HCT116 (cell line): ENCODE measurements around the gene FAM110D. TPM values are rescaled to one million over a fixed set of nuclear protein-coding genes. Genes with fewer than 3 reads are reported as not detected.

Source experiments
- ATAC-seq: fragments of 200-7000 bp; cut with Tn5 transposase; 2 replicates; pipeline ENCODE4 v1.9.1; 2020; ENCODE audit warnings: mild to moderate bottlenecking, moderate library complexity
- BruUV-seq: library from RNA; stranded (reverse); fragments of 400-500 nt; replicated peaks from 2 replicates; lab custom pipeline; 2021; lab: Mats Ljungman, UMichigan
- CTCF ChIA-PET: fragments of 300-600 bp; sonication (Branson Sonifier 250); formaldehyde crosslinking; loops from one replicate; lab custom pipeline; 2021; ENCODE audit warnings: antibody characterized with exemption; lab: Charles Lee
- POLR2A ChIA-PET: fragments of 300-600, 350-600 bp; sonication (Branson Sonifier 250); formaldehyde crosslinking; loops from one replicate; lab custom pipeline; 2021; ENCODE audit warnings: antibody characterized with exemption; lab: Charles Lee
- RAD21 ChIA-PET, 2 experiments: fragments of 300-600 bp; sonication (Branson Sonifier 250); formaldehyde crosslinking; loops; one replicate each; lab custom pipeline; 2023; ENCODE audit warnings: low total read pairs in 2 of 2; ENCODE audit not compliant: uncharacterized antibody in 2 of 2, unreplicated experiment in 2 of 2, low non-redundant PET in 1 of 2; lab: Charles Lee
- DNase-seq: peaks from one replicate; pipeline ENCODE4 v3.0.0-alpha.2; 2010; ENCODE audit warnings: low read depth, low spot score
- H2AFZ ChIP-seq: fragments of 200-600 bp; shearing (Covaris generic), sonication (generic); 2 replicates; pipeline ENCODE4 v1.6.1; 2017; ENCODE audit warnings: low read depth, mixed run types, mixed read lengths, antibody characterized with exemption, low read length; ENCODE audit not compliant: poor library complexity, severe bottlenecking
- H3K27ac ChIP-seq: 2 replicates; pipeline ENCODE4 v1.5.1; 2012; ENCODE audit warnings: low read depth, low read length
- H3K27me3 ChIP-seq: fragments of 200-600 bp; sonication (generic); 2 replicates; pipeline ENCODE4 v1.6.1; 2016; ENCODE audit warnings: mixed run types, low read length, mixed read lengths; ENCODE audit not compliant: insufficient read depth
- H3K36me3 ChIP-seq, 2 experiments: fragments of 200-500 bp in 1 of 2; fragments of 200-600 bp in 1 of 2; sonication (Bioruptor generic) in 1 of 2; sonication (generic) in 1 of 2; 2 replicates each; pipeline versions ENCODE4 v1.5.1 to v1.6.1; 2014 to 2016; ENCODE audit warnings: low read length in 2 of 2, inconsistent platforms in 1 of 2, mixed read lengths in 1 of 2, mixed run types in 1 of 2; ENCODE audit not compliant: insufficient read depth in 2 of 2, control insufficient read depth in 1 of 2
- H3K4me1 ChIP-seq, 2 experiments: fragments of 200-600 bp in 1 of 2; sonication (generic) in 1 of 2; 2 replicates each; pipeline versions ENCODE4 v1.5.1 to v1.6.1; 2012 to 2017; ENCODE audit warnings: low read length in 2 of 2, inconsistent platforms in 1 of 2, mild to moderate bottlenecking in 1 of 2, mixed read lengths in 1 of 2, mixed run types in 1 of 2, moderate library complexity in 1 of 2; ENCODE audit not compliant: insufficient read depth in 2 of 2, control insufficient read depth in 1 of 2
- H3K4me2 ChIP-seq: fragments of 200-600 bp; sonication (generic); 2 replicates; pipeline ENCODE4 v1.6.1; 2017; ENCODE audit warnings: mixed run types, low read length, mixed read lengths
- H3K4me3 ChIP-seq, 2 experiments: fragments of 200-600 bp in 1 of 2; sonication (generic) in 1 of 2; replicated peaks in 1 of 2; 2 replicates each; pipeline ENCODE4 v1.5.1; 2011 to 2016; ENCODE audit warnings: low read length in 2 of 2, control low read depth in 1 of 2, low read depth in 1 of 2, mild to moderate bottlenecking in 1 of 2, mixed read lengths in 1 of 2, mixed run types in 1 of 2
- H3K79me2 ChIP-seq: fragments of 200-600 bp; sonication (generic); 2 replicates; pipeline ENCODE4 v1.6.1; 2017; ENCODE audit warnings: mild to moderate bottlenecking, mixed run types, low read length, moderate library complexity, mixed read lengths; ENCODE audit not compliant: insufficient read depth
- H3K9ac ChIP-seq: fragments of 200-600 bp; sonication (generic); 2 replicates; pipeline ENCODE4 v1.6.1; 2016; ENCODE audit warnings: low read length, mixed read lengths
- H3K9me2 ChIP-seq: fragments of 200-600 bp; sonication (generic), shearing (Covaris generic); 2 replicates; pipeline ENCODE4 v1.6.1; 2017; ENCODE audit warnings: mixed run types, mild to moderate bottlenecking, moderate library complexity; ENCODE audit not compliant: insufficient read depth
- H3K9me3 ChIP-seq, 2 experiments: fragments of 200-500 bp in 1 of 2; fragments of 200-600 bp in 1 of 2; sonication (Bioruptor generic) in 1 of 2; sonication (generic) in 1 of 2; 2 replicates each; pipeline ENCODE4 v1.6.1; 2014 to 2017; ENCODE audit warnings: low read length in 2 of 2, mixed read lengths in 2 of 2, inconsistent platforms in 1 of 2, low read depth in 1 of 2, mild to moderate bottlenecking in 1 of 2, mixed run types in 1 of 2, moderate library complexity in 1 of 2; ENCODE audit not compliant: control insufficient read depth in 1 of 2, insufficient read depth in 1 of 2
- H4K20me1 ChIP-seq: fragments of 200-600 bp; sonication (generic), shearing (Covaris generic); 2 replicates; pipeline ENCODE4 v1.6.1; 2017; ENCODE audit warnings: mixed run types, mild to moderate bottlenecking, moderate library complexity; ENCODE audit not compliant: insufficient read depth
- SP1 ChIP-seq: IDR thresholded peaks from 2 replicates; pipeline ENCODE4 v1.6.1; 2012; ENCODE audit warnings: low read depth
- YY1 ChIP-seq: IDR thresholded peaks from 2 replicates; pipeline ENCODE4 v1.6.1; 2011; ENCODE audit warnings: low read length, low read depth, moderate library complexity, mild to moderate bottlenecking; ENCODE audit not compliant: insufficient replicate concordance; ENCODE audit errors: extremely low read depth
- intact Hi-C: fragments of 100-400 bp; cut with micrococcal nuclease; formaldehyde crosslinking; loops from 2 replicates; pipeline ENCODE4 v1.10.0; 2022
- total RNA-seq: library from RNA; stranded (reverse); gene quantifications from one replicate; pipeline ENCODE4 v1.2.1, GENCODE V29; 2021; ENCODE audit not compliant: unreplicated experiment
- TF ChIP-seq, protein P1 (sequence below), 3 experiments: fragments of 200-600 bp in 1 of 3; sonication (generic) in 1 of 3; IDR thresholded peaks in 2 of 3; conservative IDR thresholded peaks in 1 of 3; 2 replicates each; pipeline ENCODE4 v1.5.1; 2012 to 2017; ENCODE audit warnings: low read depth in 2 of 3, low read length in 2 of 3, antibody characterized with exemption in 1 of 3, borderline replicate concordance in 1 of 3, control low read depth in 1 of 3, mild to moderate bottlenecking in 1 of 3, mixed read lengths in 1 of 3, mixed run types in 1 of 3, moderate library complexity in 1 of 3; ENCODE audit not compliant: insufficient read depth in 1 of 3

FAM110D gene
- total RNA-seq, 1 experiment from 2014 or later = 0.34 TPM

DNA sequence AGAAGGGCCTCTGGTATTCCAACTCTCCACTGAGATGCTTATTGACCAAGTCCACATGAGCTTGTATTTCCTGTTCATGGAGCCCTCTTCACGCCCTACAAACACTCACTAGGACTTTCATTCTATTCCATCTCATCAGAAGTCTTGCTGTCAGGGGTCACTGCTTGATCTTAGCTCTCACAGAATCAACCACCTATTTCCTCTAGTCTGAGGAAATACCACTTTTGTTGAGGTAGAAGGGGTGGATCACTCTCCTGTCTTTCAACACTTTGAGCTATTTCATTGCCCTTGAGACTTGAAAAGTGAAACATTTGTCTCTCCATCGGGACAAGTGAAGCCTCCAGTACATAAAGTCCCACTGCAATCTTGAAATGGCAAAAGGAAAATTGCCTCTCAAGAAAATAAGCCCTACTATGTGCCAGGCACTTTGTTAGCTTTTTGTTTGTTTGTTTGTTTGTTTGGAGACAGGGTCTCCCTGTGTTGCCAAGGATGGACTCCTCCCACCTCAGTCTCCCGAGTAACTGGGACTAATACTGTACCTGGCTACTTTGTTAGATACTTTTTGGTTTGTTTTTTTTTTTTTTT is 19.8 kb upstream of the FAM110D start (continued):
- TF ChIP-seq YY1 = no peak
- TF ChIP-seq, all 23 proteins: peak for 0

DNA sequence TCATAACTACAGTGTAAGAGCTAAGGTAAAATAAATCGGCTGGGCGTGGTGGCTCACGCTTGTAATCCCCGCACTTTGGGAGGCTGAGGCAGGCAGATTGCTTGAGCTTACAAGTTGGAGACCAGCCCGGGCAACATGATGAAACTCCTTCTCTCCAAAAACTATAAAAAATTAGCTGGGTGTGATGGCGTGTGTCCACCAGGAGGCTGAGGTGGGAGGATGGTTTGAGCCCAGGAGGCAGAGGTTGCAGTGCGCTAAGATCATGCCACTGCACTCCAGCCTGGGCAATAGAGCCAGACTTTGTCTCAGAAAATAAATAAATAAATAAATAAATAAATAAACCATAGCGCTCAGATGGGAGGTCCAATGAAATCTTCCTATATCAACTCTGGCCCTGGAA is 16.7 kb upstream of the FAM110D start:
- intact Hi-C loops = loop anchor here (10.0 kb wide), 1 partner anchor 247 kb away; no protein-coding TSS in a partner anchor
- BruUV-seq = no TSS peak

More for the DNA sequence above, 16.7 kb upstream of the FAM110D start:
- H3K27ac ChIP-seq = no peak overlapping the region
- ChIA-PET CTCF (interaction anchor here (0.8 to 4.8 kb wide), 7 partner anchors 14 to 106 kb away, joined by 3 to 71 read pairs (median 9); partner anchors contain the start of genes CEP85 and PDIK1L), POLR2A (interaction anchor here (0.7 to 2.2 kb wide), 2 partner anchors 19 to 62 kb away, joined by 3 to 10 read pairs; no protein-coding TSS in a partner anchor), RAD21 (no interaction called here)
- no peaks in the 10 kb centered on the region for H3K36me3 ChIP-seq
- H4K20me1 ChIP-seq = no peaks in the 10 kb centered on the region
- ATAC-seq (no peak), DNase-seq (no peak)
- no peaks in the 10 kb centered on the region for H3K9me2 ChIP-seq
- H3K79me2 ChIP-seq = no peaks in the 10 kb centered on the region
- no peaks in the 10 kb centered on the region for H3K9me3 ChIP-seq
- peak overlapping the region; percentile 83 for H2AFZ ChIP-seq
- TF ChIP-seq SP1 = no peak
- TF ChIP-seq, protein P1, sequence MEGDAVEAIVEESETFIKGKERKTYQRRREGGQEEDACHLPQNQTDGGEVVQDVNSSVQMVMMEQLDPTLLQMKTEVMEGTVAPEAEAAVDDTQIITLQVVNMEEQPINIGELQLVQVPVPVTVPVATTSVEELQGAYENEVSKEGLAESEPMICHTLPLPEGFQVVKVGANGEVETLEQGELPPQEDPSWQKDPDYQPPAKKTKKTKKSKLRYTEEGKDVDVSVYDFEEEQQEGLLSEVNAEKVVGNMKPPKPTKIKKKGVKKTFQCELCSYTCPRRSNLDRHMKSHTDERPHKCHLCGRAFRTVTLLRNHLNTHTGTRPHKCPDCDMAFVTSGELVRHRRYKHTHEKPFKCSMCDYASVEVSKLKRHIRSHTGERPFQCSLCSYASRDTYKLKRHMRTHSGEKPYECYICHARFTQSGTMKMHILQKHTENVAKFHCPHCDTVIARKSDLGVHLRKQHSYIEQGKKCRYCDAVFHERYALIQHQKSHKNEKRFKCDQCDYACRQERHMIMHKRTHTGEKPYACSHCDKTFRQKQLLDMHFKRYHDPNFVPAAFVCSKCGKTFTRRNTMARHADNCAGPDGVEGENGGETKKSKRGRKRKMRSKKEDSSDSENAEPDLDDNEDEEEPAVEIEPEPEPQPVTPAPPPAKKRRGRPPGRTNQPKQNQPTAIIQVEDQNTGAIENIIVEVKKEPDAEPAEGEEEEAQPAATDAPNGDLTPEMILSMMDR (IDR thresholded peaks at IDR 0.05 in 2 of 3, conservative IDR thresholded peaks at IDR 0.05 in 1 of 3; ENCODE audit: borderline replicate concordance in 1 of 3, insufficient read depth in 1 of 3, low read depth in 2 of 3, low read length in 2 of 3) = peak in 1 of 3 experiments; percentile 11; a peak in 1 of 6 replicates
- H3K27me3 ChIP-seq = no peaks in the 10 kb centered on the region
- H3K4me1 ChIP-seq = peaks cover 14 to 40% of the 10 kb centered on the region in 2 experiments
- no peak overlapping the region for H3K9ac ChIP-seq
- H3K4me3 ChIP-seq = no peak overlapping the region
- peak overlapping the region; percentile 53 for H3K4me2 ChIP-seq
